ENCODE results near the gene TMEM59. TPM values are rescaled to one million over a fixed set of nuclear protein-coding genes. Genes with fewer than 3 reads are reported as not detected.

Gene TMEM59
- total RNA-seq, 2 experiments from 2014 or later = 93.4 to 109 TPM

DNA sequence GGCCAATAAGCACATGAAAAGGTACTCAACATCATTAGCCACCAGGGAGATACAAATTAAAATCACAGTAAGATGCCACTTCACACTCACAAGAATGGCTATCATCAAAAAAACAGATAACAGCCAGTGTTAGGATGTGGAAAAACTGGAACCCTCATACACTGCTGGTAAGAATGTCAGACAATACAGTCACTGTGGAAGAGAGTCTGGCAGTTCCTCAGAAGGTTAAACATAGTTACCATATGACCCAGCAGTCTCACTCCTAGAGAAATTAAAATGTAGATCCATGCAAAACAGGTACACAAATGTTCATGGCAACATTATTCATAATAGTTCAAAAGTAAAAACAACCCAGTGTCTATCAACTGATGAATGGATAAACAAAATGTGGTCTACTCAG, 68.3 kb downstream of the TMEM59 start:
- TF ChIP-seq, protein P1, sequence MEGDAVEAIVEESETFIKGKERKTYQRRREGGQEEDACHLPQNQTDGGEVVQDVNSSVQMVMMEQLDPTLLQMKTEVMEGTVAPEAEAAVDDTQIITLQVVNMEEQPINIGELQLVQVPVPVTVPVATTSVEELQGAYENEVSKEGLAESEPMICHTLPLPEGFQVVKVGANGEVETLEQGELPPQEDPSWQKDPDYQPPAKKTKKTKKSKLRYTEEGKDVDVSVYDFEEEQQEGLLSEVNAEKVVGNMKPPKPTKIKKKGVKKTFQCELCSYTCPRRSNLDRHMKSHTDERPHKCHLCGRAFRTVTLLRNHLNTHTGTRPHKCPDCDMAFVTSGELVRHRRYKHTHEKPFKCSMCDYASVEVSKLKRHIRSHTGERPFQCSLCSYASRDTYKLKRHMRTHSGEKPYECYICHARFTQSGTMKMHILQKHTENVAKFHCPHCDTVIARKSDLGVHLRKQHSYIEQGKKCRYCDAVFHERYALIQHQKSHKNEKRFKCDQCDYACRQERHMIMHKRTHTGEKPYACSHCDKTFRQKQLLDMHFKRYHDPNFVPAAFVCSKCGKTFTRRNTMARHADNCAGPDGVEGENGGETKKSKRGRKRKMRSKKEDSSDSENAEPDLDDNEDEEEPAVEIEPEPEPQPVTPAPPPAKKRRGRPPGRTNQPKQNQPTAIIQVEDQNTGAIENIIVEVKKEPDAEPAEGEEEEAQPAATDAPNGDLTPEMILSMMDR (IDR thresholded peaks at IDR 0.05) = no peak
- intact Hi-C loops (cut with micrococcal nuclease) = no loop called here
- no peak for ATAC-seq
- Mint-ChIP-seq H3K27ac (no peak overlapping the region), H3K4me1 (ENCODE audit: low read depth) (peaks cover 12% of the 10 kb centered on the region), H3K27me3 (peaks cover 3% of the 10 kb centered on the region), H3K36me3 (ENCODE audit: low read depth) (no peaks in the 10 kb centered on the region), H3K9me3 (no peaks in the 10 kb centered on the region), H3K4me3 (no peak overlapping the region)
- DNase-seq = no peak
- ChIA-PET CTCF (no interaction called here), POLR2A (no interaction called here)

GRCh38 chr1:53982763-53983104, 70.3 kb downstream of the TMEM59 start:
- Mint-ChIP-seq H3K4me1 (ENCODE audit: low read depth) (peaks cover 8% of the 10 kb centered on the region), H3K9me3 (no peaks in the 10 kb centered on the region), H3K27ac (no peak overlapping the region), H3K36me3 (ENCODE audit: low read depth) (no peaks in the 10 kb centered on the region), H3K4me3 (no peak overlapping the region), H3K27me3 (peaks cover 3% of the 10 kb centered on the region)
- ChIA-PET CTCF (interaction anchor here (1.0 kb wide), 1 partner anchor 122 kb away, joined by 5 read pairs; no protein-coding TSS in a partner anchor), POLR2A (no interaction called here)
- no peak for DNase-seq
- TF ChIP-seq, protein P1 (IDR thresholded peaks at IDR 0.05) = no peak
- intact Hi-C loops (cut with micrococcal nuclease) = no loop called here
- ATAC-seq = no peak

DNA sequence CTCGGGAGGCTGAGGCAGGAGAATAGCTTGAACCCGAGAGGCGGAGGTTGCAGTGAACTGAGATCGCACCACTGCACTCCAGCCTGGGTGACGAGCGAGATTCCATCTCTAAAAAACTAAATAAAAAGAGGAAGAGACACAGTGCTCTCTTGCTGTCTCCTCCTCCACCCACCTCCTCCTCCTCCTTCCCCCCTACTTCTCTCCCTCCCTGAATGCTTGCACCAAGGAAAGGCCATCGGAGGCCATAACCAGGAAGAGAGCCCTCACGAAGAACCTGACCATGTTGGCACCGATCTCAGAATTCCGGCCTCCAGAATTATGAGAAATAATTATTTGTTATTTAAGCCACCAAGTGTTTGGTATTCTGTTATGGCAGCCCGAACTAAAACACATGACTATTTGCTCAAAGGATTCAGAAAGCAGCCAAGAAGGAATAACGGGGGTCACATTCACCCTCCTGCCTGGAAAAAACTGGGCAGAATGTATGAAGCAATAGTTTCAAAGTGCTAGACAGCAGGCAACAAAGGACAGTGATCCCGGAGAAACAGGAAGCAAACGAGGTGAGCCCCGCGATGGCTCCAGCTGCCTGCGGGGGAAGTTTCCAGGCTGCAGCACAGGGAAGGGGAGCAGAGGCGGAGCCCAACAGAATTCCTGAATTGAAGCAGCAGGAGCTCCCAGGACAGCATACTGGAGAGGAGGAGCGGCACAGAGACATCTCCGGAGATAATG, 70.8 kb downstream of the TMEM59 start:
- no peak for ATAC-seq
- peaks cover 8% of the 10 kb centered on the region for H3K4me1 Mint-ChIP-seq (ENCODE audit: low read depth)
- CTCF ChIA-PET = interaction anchor here (1.0 kb wide), 1 partner anchor 121 kb away, joined by 5 read pairs; no protein-coding TSS in a partner anchor
- intact Hi-C loops (cut with micrococcal nuclease) = no loop called here
- POLR2A ChIA-PET = no interaction called here
- no peak overlapping the region for H3K27ac Mint-ChIP-seq
- no peaks in the 10 kb centered on the region for H3K36me3 Mint-ChIP-seq (ENCODE audit: low read depth)
- H3K9me3 Mint-ChIP-seq = no peaks in the 10 kb centered on the region
- no peak for DNase-seq
- no peak overlapping the region for H3K4me3 Mint-ChIP-seq
- peaks cover 3% of the 10 kb centered on the region for H3K27me3 Mint-ChIP-seq
- TF ChIP-seq, protein P1 (IDR thresholded peaks at IDR 0.05) = no peak

GRCh38 chr1:53981220-53981619, 71.8 kb downstream of the TMEM59 start:
- H3K4me3 Mint-ChIP-seq = no peak overlapping the region
- DNase-seq (no peak), ATAC-seq (no peak)
- no peak overlapping the region for H3K27ac Mint-ChIP-seq
- ChIA-PET CTCF (no interaction called here), POLR2A (no interaction called here)
- H3K9me3 Mint-ChIP-seq = no peaks in the 10 kb centered on the region
- intact Hi-C loops (cut with micrococcal nuclease) = no loop called here
- H3K27me3 Mint-ChIP-seq = peaks cover 3% of the 10 kb centered on the region
- peaks cover 3% of the 10 kb centered on the region for H3K4me1 Mint-ChIP-seq (ENCODE audit: low read depth)
- TF ChIP-seq, protein P1 (IDR thresholded peaks at IDR 0.05) = no peak
- no peaks in the 10 kb centered on the region for H3K36me3 Mint-ChIP-seq (ENCODE audit: low read depth)

- ATAC-seq = no peak
- DNase-seq = no peak
- CTCF ChIA-PET = interaction anchor here (1.5 kb wide), 2 partner anchors 20 to 119 kb away, joined by 3 read pairs; no protein-coding TSS in a partner anchor
- Mint-ChIP-seq H3K27ac (no peak overlapping the region), H3K9me3 (no peaks in the 10 kb centered on the region), H3K4me1 (ENCODE audit: low read depth) (no peaks in the 10 kb centered on the region), H3K27me3 (peaks cover 3% of the 10 kb centered on the region), H3K36me3 (ENCODE audit: low read depth) (no peaks in the 10 kb centered on the region), H3K4me3 (no peak overlapping the region)
- TF ChIP-seq, protein P1 (IDR thresholded peaks at IDR 0.05) = no peak
- intact Hi-C loops (cut with micrococcal nuclease) = no loop called here
- POLR2A ChIA-PET = no interaction called here
Observed at GRCh38 chr1:53979712-53980450, 73.1 kb downstream of the TMEM59 start.

All from activated CD8-positive, alpha-beta T cell treated with anti-CD3 and anti-CD28 coated beads for 36 hours (primary cell).